ENCODE measurements around the gene TMEM101. TPM values are rescaled to one million over a fixed set of nuclear protein-coding genes. Genes with fewer than 3 reads are reported as not detected.

The TMEM101 gene
- total and polyA plus RNA-seq, 2 donors (not counting 1 experiment from before 2014, with no cell fraction given): 16.3 to 25.3 TPM

- peaks cover 14 to 16% of the 10 kb centered on the region in 2 donors for H3K4me1 ChIP-seq (ENCODE audit: control insufficient read depth in 2 of 2, insufficient read depth in 2 of 2, low read length in 2 of 2)
- no peak overlapping the region for H2AFZ ChIP-seq (ENCODE audit: insufficient read depth, low read depth, low read length, poor library complexity, severe bottlenecking)
- peaks cover 41% of the 10 kb centered on the region for H3K4me1 Mint-ChIP-seq
- no peak overlapping the region for H3K27ac ChIP-seq (ENCODE audit: low read length in 2 of 2)
- ATAC-seq (ENCODE audit: low read depth) (no peak), DNase-seq (no peak)
- no peaks in the 10 kb centered on the region for H4K20me1 ChIP-seq (ENCODE audit: control insufficient read depth, insufficient read depth, low read length, poor library complexity, severe bottlenecking)
- no peak overlapping the region for H3K9ac ChIP-seq (ENCODE audit: low read length)
- H3K9me3 ChIP-seq (ENCODE audit: control extremely low read depth in 1 of 3, control insufficient read depth in 2 of 3, insufficient read depth in 1 of 3, low read length in 2 of 3): no peaks in the 10 kb centered on the region
- H3K4me3 Mint-ChIP-seq: peak overlapping the region; percentile 13
- CTCF ChIA-PET: interaction anchor here (0.7 kb wide), 2 partner anchors 13 to 95 kb away, joined by 3 read pairs; no protein-coding TSS in a partner anchor
- no peaks in the 10 kb centered on the region for H3K27me3 ChIP-seq (replicated peaks in 1 of 4; ENCODE audit: control extremely low read depth in 1 of 4, control insufficient read depth in 3 of 4, insufficient read depth in 4 of 4, low read length in 3 of 4)
- POLR2A ChIA-PET: interaction anchor here (0.7 kb wide), 1 partner anchor 703 kb away, joined by 4 read pairs; no protein-coding TSS in a partner anchor
- WGBS (ENCODE audit: insufficient coverage): over 99% methylated on average over 8 of the region's 10 CpGs
- intact Hi-C loops (cut with micrococcal nuclease): no loop called here
- H3K36me3 ChIP-seq (replicated peaks in 1 of 2; ENCODE audit: control extremely low read depth in 1 of 2, control insufficient read depth in 1 of 2, extremely low read depth in 1 of 2, insufficient read depth in 2 of 2, low read length in 1 of 2): peaks cover 2 to 31% of the 10 kb centered on the region in 2 experiments
- peaks cover 85% of the 10 kb centered on the region for H3K79me2 ChIP-seq (ENCODE audit: control insufficient read depth, insufficient read depth, low read length)
- H3K9me3 Mint-ChIP-seq (ENCODE audit: insufficient read depth): no peaks in the 10 kb centered on the region
- no peaks in the 10 kb centered on the region for H3K27me3 Mint-ChIP-seq
- TF ChIP-seq CTCF (IDR thresholded peaks at IDR 0.05): no peak
- no peak for TF ChIP-seq EZH2 (IDR thresholded peaks at IDR 0.05; ENCODE audit: borderline replicate concordance, insufficient read depth, low read depth, low read length, poor library complexity, severe bottlenecking)
- H3K27ac Mint-ChIP-seq: no peak overlapping the region
- H3K4me3 ChIP-seq (ENCODE audit: control extremely low read depth in 1 of 5, extremely low read depth in 1 of 5, insufficient read depth in 1 of 5, low read depth in 2 of 5, low read length in 4 of 5): no peak overlapping the region
- H3K4me2 ChIP-seq (replicated peaks; ENCODE audit: low read depth, low read length, poor library complexity, severe bottlenecking): no peak overlapping the region
Measured at GRCh38 chr17:44063704-44064639, 49.2 kb upstream of the TMEM101 start.

- Histone ChIP-seq H3K27ac (ENCODE audit: low read length in 2 of 2) (no peak overlapping the region), H3K9ac (ENCODE audit: low read length) (no peak overlapping the region), H3K4me3 (ENCODE audit: control extremely low read depth in 1 of 5, extremely low read depth in 1 of 5, insufficient read depth in 1 of 5, low read depth in 2 of 5, low read length in 4 of 5) (no peak overlapping the region), H2AFZ (ENCODE audit: insufficient read depth, low read depth, low read length, poor library complexity, severe bottlenecking) (no peak overlapping the region), H3K27me3 (replicated peaks in 1 of 4; ENCODE audit: control extremely low read depth in 1 of 4, control insufficient read depth in 3 of 4, insufficient read depth in 4 of 4, low read length in 3 of 4) (no peaks in the 10 kb centered on the region), H3K9me3 (ENCODE audit: control extremely low read depth in 1 of 3, control insufficient read depth in 2 of 3, insufficient read depth in 1 of 3, low read length in 2 of 3) (no peaks in the 10 kb centered on the region), H3K4me1 (ENCODE audit: control insufficient read depth in 2 of 2, insufficient read depth in 2 of 2, low read length in 2 of 2) (peaks cover 14 to 16% of the 10 kb centered on the region in 2 donors), H3K79me2 (ENCODE audit: control insufficient read depth, insufficient read depth, low read length) (peaks cover 87% of the 10 kb centered on the region), H3K36me3 (replicated peaks in 1 of 2; ENCODE audit: control extremely low read depth in 1 of 2, control insufficient read depth in 1 of 2, extremely low read depth in 1 of 2, insufficient read depth in 2 of 2, low read length in 1 of 2) (peaks cover 2 to 38% of the 10 kb centered on the region in 2 experiments), H4K20me1 (ENCODE audit: control insufficient read depth, insufficient read depth, low read length, poor library complexity, severe bottlenecking) (peaks cover 2% of the 10 kb centered on the region), H3K4me2 (replicated peaks; ENCODE audit: low read depth, low read length, poor library complexity, severe bottlenecking) (no peak overlapping the region)
- no peaks in the 10 kb centered on the region for H3K27me3 Mint-ChIP-seq
- H3K27ac Mint-ChIP-seq: no peak overlapping the region
- intact Hi-C loops (cut with micrococcal nuclease): no loop called here
- ATAC-seq (ENCODE audit: low read depth): no peak
- no peaks in the 10 kb centered on the region for H3K9me3 Mint-ChIP-seq (ENCODE audit: insufficient read depth)
- CTCF ChIA-PET: no interaction called here
- no peak overlapping the region for H3K4me3 Mint-ChIP-seq
- H3K4me1 Mint-ChIP-seq: peaks cover 43% of the 10 kb centered on the region
- TF ChIP-seq CTCF (IDR thresholded peaks at IDR 0.05): no peak
- no peak for TF ChIP-seq EZH2 (IDR thresholded peaks at IDR 0.05; ENCODE audit: borderline replicate concordance, insufficient read depth, low read depth, low read length, poor library complexity, severe bottlenecking)
- DNase-seq: no peak
- WGBS (ENCODE audit: insufficient coverage): 99% methylated on average over 15 of the region's 15 CpGs
- POLR2A ChIA-PET: no interaction called here
Measured at GRCh38 chr17:44062871-44063270, 48.1 kb upstream of the TMEM101 start.

Measured in B cell (primary cell).